ENCODE results near the gene IL1RL2. TPM values are rescaled to one million over a fixed set of nuclear protein-coding genes. Genes with fewer than 3 reads are reported as not detected.

IL1RL2 gene
- total and polyA plus RNA-seq, 4 donors = 0.35 to 1.3 (median 0.82) TPM

DNA sequence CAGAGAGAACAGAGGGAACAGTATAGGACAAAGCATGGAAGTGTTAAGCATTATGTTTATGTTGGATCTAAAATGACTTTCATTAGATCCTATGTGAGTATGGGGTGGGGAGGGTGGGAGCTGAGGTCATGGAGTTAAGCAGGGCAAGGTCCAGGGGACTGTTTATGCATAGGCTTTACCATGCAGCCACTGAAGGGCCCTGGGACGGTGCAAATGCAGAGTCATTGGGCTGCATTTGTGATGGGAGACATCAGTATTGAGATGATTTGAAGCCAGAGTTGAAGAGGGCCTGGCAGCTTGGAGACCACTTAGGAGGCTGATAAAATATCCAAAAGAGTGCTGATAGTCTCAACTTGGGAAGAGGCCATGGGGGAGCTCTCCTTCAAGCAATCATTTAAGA, 22.7 kb downstream of the IL1RL2 start:
- H3K36me3 ChIP-seq (ENCODE audit: control insufficient read depth in 4 of 4, insufficient read depth in 4 of 4, low read length in 4 of 4) = no peaks in the 10 kb centered on the region
- WGBS, 2 donors = 97 to 100% methylated on average over 1 of the region's 1 CpG
- H3K9ac ChIP-seq (ENCODE audit: insufficient read depth in 1 of 2, low read length in 2 of 2) = no peak overlapping the region
- no peak overlapping the region for H3K27ac ChIP-seq (ENCODE audit: low read depth in 1 of 2, low read length in 1 of 2)
- ATAC-seq (ENCODE audit: insufficient read depth, low FRiP score) = no peak
- no peak overlapping the region for H3K4me3 ChIP-seq
- H3K9me3 ChIP-seq (ENCODE audit: control insufficient read depth in 4 of 4, insufficient read depth in 3 of 4, low read length in 3 of 4) = peaks cover 0 to under 1% (median 0%) of the 10 kb centered on the region in 4 donors
- no peak for DNase-seq
- H3K27me3 ChIP-seq (ENCODE audit: control insufficient read depth in 3 of 3, insufficient read depth in 3 of 3, low read length in 2 of 3) = no peaks in the 10 kb centered on the region
- H3K4me1 ChIP-seq (ENCODE audit: control insufficient read depth in 5 of 5, insufficient read depth in 5 of 5, low read length in 5 of 5) = no peaks in the 10 kb centered on the region
- TF ChIP-seq CTCF (IDR thresholded peaks at IDR 0.05; ENCODE audit: control extremely low read depth, extremely low read depth) = no peak

DNA sequence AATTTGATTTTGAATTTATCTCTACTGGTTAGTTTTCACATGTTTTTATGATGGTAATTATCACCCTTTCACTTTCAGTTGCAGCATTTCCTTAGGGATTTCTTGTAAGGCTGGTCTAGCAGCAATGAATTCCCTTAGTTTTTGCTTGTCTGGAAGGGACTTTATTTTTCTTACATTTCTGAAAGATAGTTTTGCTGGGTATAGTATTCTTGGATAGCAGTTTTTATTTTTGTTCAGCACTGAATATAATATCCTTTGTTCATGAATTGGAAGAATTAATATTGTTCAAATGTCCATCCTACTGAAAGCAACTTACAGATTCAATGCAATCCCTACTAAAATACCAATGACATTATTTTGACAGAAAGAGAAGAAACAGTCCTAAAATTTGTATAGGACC, 30.2 kb downstream of the IL1RL2 start:
- TF ChIP-seq CTCF (IDR thresholded peaks at IDR 0.05; ENCODE audit: control extremely low read depth, extremely low read depth) = no peak
- DNase-seq (no peak), ATAC-seq (ENCODE audit: insufficient read depth, low FRiP score) (no peak)
- Histone ChIP-seq H3K4me3 (no peak overlapping the region), H3K27me3 (ENCODE audit: control insufficient read depth in 3 of 3, insufficient read depth in 3 of 3, low read length in 2 of 3) (no peaks in the 10 kb centered on the region), H3K4me1 (ENCODE audit: control insufficient read depth in 5 of 5, insufficient read depth in 5 of 5, low read length in 5 of 5) (peaks cover 0 to 19% (median 0%) of the 10 kb centered on the region in 5 donors), H3K9me3 (ENCODE audit: control insufficient read depth in 4 of 4, insufficient read depth in 3 of 4, low read length in 3 of 4) (peaks cover 0 to 20% (median 12%) of the 10 kb centered on the region in 4 donors), H3K9ac (ENCODE audit: insufficient read depth in 1 of 2, low read length in 2 of 2) (no peak overlapping the region), H3K27ac (ENCODE audit: low read depth in 1 of 2, low read length in 1 of 2) (no peak overlapping the region), H3K36me3 (ENCODE audit: control insufficient read depth in 4 of 4, insufficient read depth in 4 of 4, low read length in 4 of 4) (no peaks in the 10 kb centered on the region)

GRCh38 chr2:102224824-102225739, 38.3 kb downstream of the IL1RL2 start:
- no peaks in the 10 kb centered on the region for H3K9me3 ChIP-seq (ENCODE audit: control insufficient read depth in 4 of 4, insufficient read depth in 3 of 4, low read length in 3 of 4)
- no peaks in the 10 kb centered on the region for H3K27me3 ChIP-seq (ENCODE audit: control insufficient read depth in 3 of 3, insufficient read depth in 3 of 3, low read length in 2 of 3)
- no peak overlapping the region for H3K4me3 ChIP-seq
- TF ChIP-seq CTCF (IDR thresholded peaks at IDR 0.05; ENCODE audit: control extremely low read depth, extremely low read depth) = no peak
- H3K4me1 ChIP-seq (ENCODE audit: control insufficient read depth in 5 of 5, insufficient read depth in 5 of 5, low read length in 5 of 5) = peaks cover 7 to 48% (median 17%) of the 10 kb centered on the region in 5 donors
- H3K36me3 ChIP-seq (ENCODE audit: control insufficient read depth in 4 of 4, insufficient read depth in 4 of 4, low read length in 4 of 4) = no peaks in the 10 kb centered on the region
- peak overlapping the region in 1 of 2 donors; percentile 49 for H3K27ac ChIP-seq (ENCODE audit: low read depth in 1 of 2, low read length in 1 of 2)
- no peak for DNase-seq
- ATAC-seq (ENCODE audit: insufficient read depth, low FRiP score) = no peak
- H3K9ac ChIP-seq (ENCODE audit: insufficient read depth in 1 of 2, low read length in 2 of 2) = no peak overlapping the region
- 61 to 78% methylated on average over 8 of the region's 8 CpGs for WGBS, 2 donors
